ENCODE results near the gene NAALADL2. TPM values are rescaled to one million over a fixed set of nuclear protein-coding genes. Genes with fewer than 3 reads are reported as not detected.
A peak's percentile ranks its signal among the peaks of the same experiment; 100 is the strongest.

The NAALADL2 gene
- polyA plus RNA-seq, 1 experiment: 6.3 TPM

DNA sequence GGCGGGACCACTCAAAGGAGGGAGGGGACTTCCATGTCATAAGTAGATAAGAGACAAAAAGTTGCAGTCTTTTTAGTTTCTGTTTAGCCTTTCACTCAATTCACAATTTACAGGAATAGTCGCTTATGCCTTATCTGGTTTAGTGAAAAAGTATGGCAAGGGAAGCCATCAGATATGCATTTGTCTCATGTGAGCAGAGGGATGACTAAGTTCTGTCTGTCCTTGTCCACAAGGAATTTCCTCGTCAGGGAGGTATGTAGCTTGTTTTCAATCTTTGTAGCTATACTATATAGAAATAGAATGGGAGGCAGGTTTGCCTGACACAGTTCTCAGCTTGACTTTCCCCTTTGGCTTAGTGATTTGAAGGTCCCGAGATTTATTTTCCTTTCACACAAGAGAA lies 882.8 kb downstream of the NAALADL2 start:
- ChIA-PET POLR2A (no interaction called here), CTCF (no interaction called here)
- DNase-seq (ENCODE audit: low read depth, low spot score): peak; percentile 3
- TF ChIP-seq, protein P1, sequence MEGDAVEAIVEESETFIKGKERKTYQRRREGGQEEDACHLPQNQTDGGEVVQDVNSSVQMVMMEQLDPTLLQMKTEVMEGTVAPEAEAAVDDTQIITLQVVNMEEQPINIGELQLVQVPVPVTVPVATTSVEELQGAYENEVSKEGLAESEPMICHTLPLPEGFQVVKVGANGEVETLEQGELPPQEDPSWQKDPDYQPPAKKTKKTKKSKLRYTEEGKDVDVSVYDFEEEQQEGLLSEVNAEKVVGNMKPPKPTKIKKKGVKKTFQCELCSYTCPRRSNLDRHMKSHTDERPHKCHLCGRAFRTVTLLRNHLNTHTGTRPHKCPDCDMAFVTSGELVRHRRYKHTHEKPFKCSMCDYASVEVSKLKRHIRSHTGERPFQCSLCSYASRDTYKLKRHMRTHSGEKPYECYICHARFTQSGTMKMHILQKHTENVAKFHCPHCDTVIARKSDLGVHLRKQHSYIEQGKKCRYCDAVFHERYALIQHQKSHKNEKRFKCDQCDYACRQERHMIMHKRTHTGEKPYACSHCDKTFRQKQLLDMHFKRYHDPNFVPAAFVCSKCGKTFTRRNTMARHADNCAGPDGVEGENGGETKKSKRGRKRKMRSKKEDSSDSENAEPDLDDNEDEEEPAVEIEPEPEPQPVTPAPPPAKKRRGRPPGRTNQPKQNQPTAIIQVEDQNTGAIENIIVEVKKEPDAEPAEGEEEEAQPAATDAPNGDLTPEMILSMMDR (IDR thresholded peaks at IDR 0.05; ENCODE audit: low read depth, low read length): no peak
- H3K27ac ChIP-seq (ENCODE audit: low read depth, low read length): no peak overlapping the region
- H3K27me3 ChIP-seq (ENCODE audit: control insufficient read depth, insufficient read depth, low read length): no peaks in the 10 kb centered on the region
- H3K4me3 ChIP-seq (ENCODE audit: low read depth, low read length): no peak overlapping the region
- no peaks in the 10 kb centered on the region for H3K9me3 ChIP-seq (ENCODE audit: control insufficient read depth, insufficient read depth, low read length)

DNA sequence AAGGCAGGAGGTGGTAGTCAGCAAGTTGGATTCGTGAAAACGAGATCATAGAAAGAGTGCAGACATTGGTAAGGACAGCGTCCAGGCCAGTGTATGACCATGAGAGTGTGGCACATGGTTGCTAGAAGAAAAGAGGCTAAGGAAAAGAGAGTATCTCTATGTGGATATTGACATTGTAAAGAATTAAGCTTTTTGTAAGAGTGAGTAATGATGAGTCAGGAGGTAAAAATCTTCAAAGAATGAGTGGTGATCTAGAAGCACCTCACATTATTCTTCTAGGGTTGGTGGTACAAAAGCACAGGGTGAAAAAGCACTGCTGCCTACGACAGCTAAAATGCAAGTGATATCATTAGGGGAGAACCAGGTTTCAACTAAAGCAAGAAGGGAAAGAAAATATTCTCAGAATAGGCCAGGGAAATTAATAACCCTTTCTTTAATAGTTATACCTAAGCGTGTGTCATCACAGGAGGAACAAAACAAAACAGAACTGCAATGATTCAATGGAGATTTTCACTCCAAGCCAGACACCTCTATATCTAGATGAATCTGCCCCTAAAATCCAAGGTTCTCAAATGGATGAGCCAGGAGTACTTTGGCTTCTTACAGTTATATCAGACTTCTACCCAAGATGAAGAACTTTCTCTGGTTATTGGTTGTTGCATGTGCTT lies 884.7 kb downstream of the NAALADL2 start:
- H3K27ac ChIP-seq (ENCODE audit: low read depth, low read length): no peak overlapping the region
- peak; percentile 20 for DNase-seq (ENCODE audit: low read depth, low spot score)
- ChIA-PET CTCF (interaction anchor here (1.1 kb wide), 1 partner anchor 60 kb away, joined by 3 read pairs; no protein-coding TSS in a partner anchor), POLR2A (no interaction called here)
- H3K27me3 ChIP-seq (ENCODE audit: control insufficient read depth, insufficient read depth, low read length): no peaks in the 10 kb centered on the region
- H3K9me3 ChIP-seq (ENCODE audit: control insufficient read depth, insufficient read depth, low read length): no peaks in the 10 kb centered on the region
- TF ChIP-seq, protein P1 (IDR thresholded peaks at IDR 0.05; ENCODE audit: low read depth, low read length): no peak
- no peak overlapping the region for H3K4me3 ChIP-seq (ENCODE audit: low read depth, low read length)

DNA sequence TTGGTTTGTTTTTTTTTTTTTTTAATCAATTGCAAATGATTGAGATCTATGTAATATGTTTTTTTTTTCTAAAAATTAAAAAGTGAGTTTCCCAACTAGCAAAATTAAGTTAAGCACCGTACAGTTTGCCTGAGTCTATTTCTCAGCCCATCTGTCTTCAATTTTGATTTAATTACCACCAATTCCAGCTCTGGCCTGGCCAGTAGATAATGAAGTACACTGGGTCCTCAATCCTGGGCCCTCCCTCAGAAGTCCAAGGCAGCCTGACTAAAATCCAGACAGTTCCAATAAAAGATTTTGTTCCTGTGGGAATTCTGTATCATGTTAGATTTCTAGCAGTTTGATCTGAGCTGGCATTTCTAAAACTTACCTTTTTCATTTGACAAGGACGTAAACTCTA lies 887.2 kb downstream of the NAALADL2 start:
- POLR2A ChIA-PET: no interaction called here
- H3K4me3 ChIP-seq (ENCODE audit: low read depth, low read length): no peak overlapping the region
- no peak overlapping the region for H3K27ac ChIP-seq (ENCODE audit: low read depth, low read length)
- no peaks in the 10 kb centered on the region for H3K27me3 ChIP-seq (ENCODE audit: control insufficient read depth, insufficient read depth, low read length)
- no peak for DNase-seq (ENCODE audit: low read depth, low spot score)
- TF ChIP-seq, protein P1 (IDR thresholded peaks at IDR 0.05; ENCODE audit: low read depth, low read length): no peak
- CTCF ChIA-PET: no interaction called here
- no peaks in the 10 kb centered on the region for H3K9me3 ChIP-seq (ENCODE audit: control insufficient read depth, insufficient read depth, low read length)

DNA sequence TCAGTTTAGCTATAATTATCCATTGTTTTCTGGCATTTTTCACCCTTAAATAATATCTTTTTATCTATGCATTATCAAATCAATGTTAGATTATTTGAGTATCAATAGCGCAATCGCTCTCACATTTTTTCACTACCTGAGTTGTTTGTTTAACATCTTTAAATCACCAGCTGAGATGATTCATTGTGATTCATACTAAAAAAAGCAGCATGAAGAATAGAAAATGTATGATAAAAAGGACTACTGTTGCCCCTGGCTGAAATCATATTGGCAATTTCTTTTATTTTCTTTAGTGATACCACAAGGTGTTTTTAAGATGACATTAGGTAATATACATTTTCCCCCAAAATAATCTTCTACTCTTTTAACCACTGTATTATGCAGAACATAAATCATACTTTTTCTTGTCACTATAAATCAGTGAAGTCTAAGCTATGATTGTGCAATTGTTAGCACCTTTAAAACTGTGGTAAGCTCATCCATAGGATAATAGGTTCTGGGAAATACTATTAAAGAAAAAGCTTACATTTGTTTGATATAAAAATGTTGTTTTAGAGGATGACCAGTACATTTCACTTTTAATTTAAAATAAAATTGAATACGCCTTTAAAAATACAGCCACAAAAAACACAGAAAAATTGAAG lies 889.1 kb downstream of the NAALADL2 start:
- no peaks in the 10 kb centered on the region for H3K27me3 ChIP-seq (ENCODE audit: control insufficient read depth, insufficient read depth, low read length)
- H3K9me3 ChIP-seq (ENCODE audit: control insufficient read depth, insufficient read depth, low read length): no peaks in the 10 kb centered on the region
- CTCF ChIA-PET: no interaction called here
- TF ChIP-seq, protein P1 (IDR thresholded peaks at IDR 0.05; ENCODE audit: low read depth, low read length): no peak
- H3K27ac ChIP-seq (ENCODE audit: low read depth, low read length): no peak overlapping the region
- no peak overlapping the region for H3K4me3 ChIP-seq (ENCODE audit: low read depth, low read length)
- DNase-seq (ENCODE audit: low read depth, low spot score): no peak
- POLR2A ChIA-PET: no interaction called here

DNA sequence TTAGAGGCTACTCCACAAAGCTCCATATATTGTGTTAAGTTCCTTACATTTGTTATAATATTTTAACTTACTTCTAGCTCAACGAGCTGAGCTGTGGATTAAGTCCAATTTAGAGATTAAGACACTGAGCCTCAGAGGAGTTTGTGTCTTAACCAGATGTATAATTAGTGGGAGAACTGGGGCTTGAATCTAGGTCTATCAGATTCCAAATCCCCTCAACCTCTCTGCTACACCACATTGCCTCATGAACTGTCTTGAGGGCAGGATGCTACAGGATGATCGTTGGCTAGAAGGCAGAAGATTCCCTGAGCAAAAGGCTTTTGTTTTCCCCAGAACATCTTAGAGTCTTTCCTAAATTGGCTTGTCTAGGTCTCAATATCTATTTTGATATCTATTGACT lies 890.8 kb downstream of the NAALADL2 start:
- Histone ChIP-seq H3K27me3 (ENCODE audit: control insufficient read depth, insufficient read depth, low read length) (no peaks in the 10 kb centered on the region), H3K9me3 (ENCODE audit: control insufficient read depth, insufficient read depth, low read length) (no peaks in the 10 kb centered on the region), H3K4me3 (ENCODE audit: low read depth, low read length) (no peak overlapping the region), H3K27ac (ENCODE audit: low read depth, low read length) (no peak overlapping the region)
- POLR2A ChIA-PET: no interaction called here
- TF ChIP-seq, protein P1 (IDR thresholded peaks at IDR 0.05; ENCODE audit: low read depth, low read length): no peak
- CTCF ChIA-PET: no interaction called here
- DNase-seq (ENCODE audit: low read depth, low spot score): no peak
